Caco-2 (cell line): ENCODE data around the gene CEP164. TPM values are rescaled to one million over a fixed set of nuclear protein-coding genes. Genes with fewer than 3 reads are reported as not detected.

ENCODE experiments used
- BruUV-seq: library from RNA; stranded (reverse); fragments of 400-500 nt; replicated peaks from 2 replicates; lab custom pipeline; 2021; lab: Mats Ljungman, UMichigan
- CTCF ChIA-PET: fragments of 300-600 bp; sonication (Branson Sonifier 250); formaldehyde crosslinking; loops from one replicate; lab custom pipeline; 2022; ENCODE audit warnings: antibody characterized with exemption; lab: Charles Lee
- POLR2A ChIA-PET: fragments of 300-600 bp; sonication (Branson Sonifier 250); formaldehyde crosslinking; loops from one replicate; lab custom pipeline; 2022; ENCODE audit warnings: antibody characterized with exemption; lab: Charles Lee
- DNase-seq, 2 experiments: peaks; one replicate each; pipeline versions ENCODE4 v3.0.0 to v3.0.0-alpha.2; 2020 to 2022
- H3K27me3 ChIP-seq: replicated peaks from 2 replicates; pipeline ENCODE4 v1.6.0; 2011; ENCODE audit warnings: low read length; ENCODE audit not compliant: control insufficient read depth, insufficient read depth
- H3K36me3 ChIP-seq: 2 replicates; pipeline ENCODE4 v1.5.1; 2011; ENCODE audit warnings: low read length; ENCODE audit not compliant: control insufficient read depth, insufficient read depth
- H3K4me1 ChIP-seq: fragments of 250-450 bp; sonication (Bioruptor Pico); 2 replicates; pipeline ENCODE4 v1.5.1; 2020; ENCODE audit warnings: mild to moderate bottlenecking
- H3K4me3 ChIP-seq: 2 replicates; pipeline ENCODE4 v1.5.1; 2011; ENCODE audit warnings: low read depth, mild to moderate bottlenecking, control low read depth, low read length
- H3K9me3 ChIP-seq: fragments of 250-450 bp; sonication (Bioruptor Pico); 2 replicates; pipeline ENCODE4 v1.5.1; 2020; ENCODE audit warnings: mild to moderate bottlenecking, moderate library complexity
- H3K27ac Mint-ChIP-seq: one replicate; pipeline ENCODE4 v1.8.0; 2022; ENCODE audit warnings: mixed read lengths; ENCODE audit not compliant: unreplicated experiment
- H3K27me3 Mint-ChIP-seq: one replicate; pipeline ENCODE4 v1.8.0; 2022; ENCODE audit warnings: mixed read lengths; ENCODE audit not compliant: insufficient read depth, unreplicated experiment
- H3K36me3 Mint-ChIP-seq: one replicate; pipeline ENCODE4 v1.8.0; 2022; ENCODE audit warnings: mild to moderate bottlenecking, mixed read lengths; ENCODE audit not compliant: insufficient read depth, unreplicated experiment
- H3K4me1 Mint-ChIP-seq: one replicate; pipeline ENCODE4 v1.8.0; 2022; ENCODE audit warnings: low read depth, mixed read lengths; ENCODE audit not compliant: unreplicated experiment
- H3K4me3 Mint-ChIP-seq: one replicate; pipeline ENCODE4 v1.8.0; 2022; ENCODE audit warnings: mild to moderate bottlenecking, moderate library complexity, mixed read lengths; ENCODE audit not compliant: unreplicated experiment
- H3K9me3 Mint-ChIP-seq: one replicate; pipeline ENCODE4 v1.8.0; 2022; ENCODE audit warnings: mixed read lengths; ENCODE audit not compliant: unreplicated experiment
- CTCF ChIP-seq, 2 experiments: fragments of 200-600 bp in 1 of 2; IDR thresholded peaks; 1 replicate in 1 of 2; 2 replicates in 1 of 2; pipeline versions ENCODE4 v1.5.1 to v1.8.0; 2011 to 2022; ENCODE audit warnings: antibody characterized with exemption in 1 of 2, control low read depth in 1 of 2, inconsistent platforms in 1 of 2, low read depth in 1 of 2, low read length in 1 of 2, mild to moderate bottlenecking in 1 of 2, moderate library complexity in 1 of 2; ENCODE audit not compliant: insufficient read depth in 1 of 2, severe bottlenecking in 1 of 2, unreplicated experiment in 1 of 2
- intact Hi-C: fragments of 100-400 bp; cut with micrococcal nuclease; formaldehyde crosslinking; loops from one replicate; pipeline ENCODE4 v1.10.0; 2022; ENCODE audit not compliant: unreplicated experiment
- total RNA-seq: library from RNA; stranded (reverse); gene quantifications from 2 replicates; pipeline ENCODE4 v1.2.3, GENCODE V29; 2022

Gene CEP164
- total RNA-seq, 1 experiment from 2014 or later: 48.9 TPM

GRCh38 chr11:117427356-117427874, 99.8 kb downstream of the CEP164 start:
- Histone ChIP-seq H3K36me3 (no peaks in the 10 kb centered on the region), H3K27me3 (peaks cover 1% of the 10 kb centered on the region; the same call in 1 of the 2 replicates), H3K4me3 (no peak overlapping the region), H3K4me1 (no peaks in the 10 kb centered on the region), H3K9me3 (no peaks in the 10 kb centered on the region)
- BruUV-seq: no TSS peak
- Mint-ChIP-seq H3K4me3 (no peak overlapping the region), H3K4me1 (no peaks in the 10 kb centered on the region), H3K36me3 (no peaks in the 10 kb centered on the region), H3K9me3 (no peaks in the 10 kb centered on the region), H3K27me3 (peaks cover 12% of the 10 kb centered on the region), H3K27ac (no peak overlapping the region)
- TF ChIP-seq CTCF (IDR thresholded peaks at IDR 0.05; ENCODE audit: insufficient read depth in 1 of 2, low read depth in 1 of 2, low read length in 1 of 2, severe bottlenecking in 1 of 2, unreplicated experiment in 1 of 2): no peak
- CTCF ChIA-PET: interaction anchor here (1.5 to 5.3 kb wide), 9 partner anchors 17 to 626 kb away, joined by 5 to 132 read pairs (median 21); no protein-coding TSS in a partner anchor
- POLR2A ChIA-PET: no interaction called here
- DNase-seq: no peak
- intact Hi-C loops: no loop called here

- Mint-ChIP-seq H3K36me3 (no peaks in the 10 kb centered on the region), H3K27me3 (peaks cover 12% of the 10 kb centered on the region), H3K4me3 (no peak overlapping the region), H3K4me1 (no peaks in the 10 kb centered on the region), H3K27ac (no peak overlapping the region), H3K9me3 (no peaks in the 10 kb centered on the region)
- H3K27me3 ChIP-seq: peaks cover 2% of the 10 kb centered on the region; the same call in 1 of the 2 replicates
- no peaks in the 10 kb centered on the region for H3K36me3 ChIP-seq
- H3K4me3 ChIP-seq: no peak overlapping the region
- H3K4me1 ChIP-seq: no peaks in the 10 kb centered on the region
- BruUV-seq: no TSS peak
- DNase-seq: peak in 1 of 2 experiments; percentile 35
- TF ChIP-seq CTCF (IDR thresholded peaks at IDR 0.05; ENCODE audit: insufficient read depth in 1 of 2, low read depth in 1 of 2, low read length in 1 of 2, severe bottlenecking in 1 of 2, unreplicated experiment in 1 of 2): no peak
- ChIA-PET CTCF (interaction anchor here (1.4 to 5.3 kb wide), 2 partner anchors 381 to 387 kb away, joined by 4 to 122 read pairs; no protein-coding TSS in a partner anchor), POLR2A (no interaction called here)
- intact Hi-C loops: no loop called here
- H3K9me3 ChIP-seq: no peaks in the 10 kb centered on the region
Measured at GRCh38 chr11:117428186-117428855, 100.7 kb downstream of the CEP164 start.

GRCh38 chr11:117428856-117429229, 101.2 kb downstream of the CEP164 start:
- no peak overlapping the region for H3K27ac Mint-ChIP-seq
- CTCF ChIA-PET: interaction anchor here (1.4 to 5.3 kb wide), 2 partner anchors 381 to 387 kb away, joined by 4 to 122 read pairs; no protein-coding TSS in a partner anchor
- POLR2A ChIA-PET: no interaction called here

More at GRCh38 chr11:117428856-117429229, 101.2 kb downstream of the CEP164 start:
- Mint-ChIP-seq H3K27me3 (peaks cover 12% of the 10 kb centered on the region), H3K4me1 (no peaks in the 10 kb centered on the region), H3K9me3 (no peaks in the 10 kb centered on the region), H3K4me3 (no peak overlapping the region), H3K36me3 (no peaks in the 10 kb centered on the region)
- Histone ChIP-seq H3K4me1 (no peaks in the 10 kb centered on the region), H3K27me3 (peaks cover 2% of the 10 kb centered on the region; the same call in 1 of the 2 replicates), H3K36me3 (no peaks in the 10 kb centered on the region), H3K9me3 (no peaks in the 10 kb centered on the region), H3K4me3 (no peak overlapping the region)
- DNase-seq: no peak
- no TSS peak for BruUV-seq
- intact Hi-C loops: no loop called here
- TF ChIP-seq CTCF (IDR thresholded peaks at IDR 0.05; ENCODE audit: insufficient read depth in 1 of 2, low read depth in 1 of 2, low read length in 1 of 2, severe bottlenecking in 1 of 2, unreplicated experiment in 1 of 2): peak in 1 of 2 experiments; percentile 8
